HEK293T (cell line): Measurements from ENCODE around the gene TTC9.

Source experiments
- BHLHE40 ChIP-seq: fragments of 450-650 bp; IDR thresholded peaks from 2 replicates; pipeline ENCODE4 v1.6.1; 2016; ENCODE audit warnings: mild to moderate bottlenecking, moderate library complexity, borderline replicate concordance
- ELF4 ChIP-seq: fragments of 450-650 bp; IDR thresholded peaks from 2 replicates; pipeline ENCODE4 v1.6.1; 2017; ENCODE audit warnings: antibody characterized with exemption
- NFRKB ChIP-seq: fragments of 450-650 bp; IDR thresholded peaks from 2 replicates; pipeline ENCODE4 v1.6.1; 2016; ENCODE audit warnings: mild to moderate bottlenecking, moderate library complexity
- SP1 ChIP-seq: fragments of 450-650 bp; IDR thresholded peaks from 2 replicates; pipeline ENCODE4 v1.6.1; 2017
- TARDBP ChIP-seq: fragments of 450-650 bp; IDR thresholded peaks from 2 replicates; pipeline ENCODE4 v1.6.1; 2016

- no peak for TF ChIP-seq TARDBP
- no peak for TF ChIP-seq SP1
- TF ChIP-seq ELF4: no peak
- TF ChIP-seq NFRKB: no peak
- no peak for TF ChIP-seq BHLHE40
These were observed 19.5 kb downstream of the TTC9 start for GRCh38 chr14:70660967-70661893.
